HG02759 (cell line): Measurements from ENCODE around the gene PDGFB.

Source experiments
- ATAC-seq: cut with Tn5 transposase; IDR thresholded peaks from one replicate; pipeline ENCODE4 v1.9.1; 2021; ENCODE audit warnings: mild to moderate bottlenecking, moderate library complexity; ENCODE audit not compliant: unreplicated experiment

The PDGFB gene

GRCh38 chr22:39178206-39179111 lies 66.3 kb downstream of the PDGFB start:
- ATAC-seq, result no peak

- ATAC-seq, result no peak
Observed at GRCh38 chr22:39177791-39178190, 67.0 kb downstream of the PDGFB start.

DNA sequence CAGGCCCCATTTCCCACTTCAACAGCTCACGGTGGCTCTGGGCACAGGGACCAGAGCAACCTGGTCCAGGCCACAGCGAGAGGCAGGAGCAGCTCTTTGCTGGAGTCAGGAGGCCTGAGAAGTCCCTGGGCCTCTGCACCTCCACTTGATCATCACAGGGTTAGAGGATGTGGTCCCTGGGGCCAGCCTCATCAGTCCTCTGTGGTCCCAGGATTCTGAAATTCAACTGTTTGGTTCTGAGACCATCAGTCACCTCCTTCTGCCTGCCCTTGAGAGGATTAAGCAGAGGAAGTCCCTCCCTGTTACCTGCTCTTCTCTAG lies 67.4 kb downstream of the PDGFB start:
- no peak for ATAC-seq

GRCh38 chr22:39176714-39177455 lies 67.9 kb downstream of the PDGFB start:
- ATAC-seq, result no peak

DNA sequence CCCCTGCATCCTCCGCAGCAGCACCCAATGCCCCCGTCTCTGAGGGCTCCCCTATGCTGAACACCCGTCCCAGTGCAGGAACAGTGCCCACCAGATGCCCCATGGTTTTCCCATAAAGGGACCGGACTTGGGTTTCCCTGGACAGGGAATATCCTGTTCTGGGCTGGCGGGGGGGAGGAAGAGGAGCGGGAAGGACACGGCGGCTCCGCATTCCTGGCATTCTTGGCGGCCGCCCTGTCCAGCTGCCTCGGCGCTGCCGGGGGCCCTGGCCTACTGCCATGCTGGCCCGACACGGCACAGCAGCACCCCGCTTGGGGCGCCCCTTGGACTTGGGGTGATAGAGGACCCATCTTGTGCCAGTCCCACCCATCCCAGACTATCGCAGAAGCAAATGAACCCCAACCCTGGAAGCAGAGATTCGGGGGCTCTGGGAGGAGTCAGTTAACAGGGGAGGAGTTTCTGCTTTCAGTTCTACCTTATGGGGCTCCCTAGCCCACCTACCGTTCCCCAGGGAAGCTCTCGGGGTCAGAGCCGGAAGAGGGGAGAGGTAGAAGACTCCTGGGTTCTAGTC lies 68.6 kb downstream of the PDGFB start:
- no peak for ATAC-seq

- ATAC-seq, result no peak
Observed at GRCh38 chr22:39175353-39176142, 69.2 kb downstream of the PDGFB start.

- no peak for ATAC-seq
Observed at GRCh38 chr22:39174498-39175352, 70.1 kb downstream of the PDGFB start.

DNA sequence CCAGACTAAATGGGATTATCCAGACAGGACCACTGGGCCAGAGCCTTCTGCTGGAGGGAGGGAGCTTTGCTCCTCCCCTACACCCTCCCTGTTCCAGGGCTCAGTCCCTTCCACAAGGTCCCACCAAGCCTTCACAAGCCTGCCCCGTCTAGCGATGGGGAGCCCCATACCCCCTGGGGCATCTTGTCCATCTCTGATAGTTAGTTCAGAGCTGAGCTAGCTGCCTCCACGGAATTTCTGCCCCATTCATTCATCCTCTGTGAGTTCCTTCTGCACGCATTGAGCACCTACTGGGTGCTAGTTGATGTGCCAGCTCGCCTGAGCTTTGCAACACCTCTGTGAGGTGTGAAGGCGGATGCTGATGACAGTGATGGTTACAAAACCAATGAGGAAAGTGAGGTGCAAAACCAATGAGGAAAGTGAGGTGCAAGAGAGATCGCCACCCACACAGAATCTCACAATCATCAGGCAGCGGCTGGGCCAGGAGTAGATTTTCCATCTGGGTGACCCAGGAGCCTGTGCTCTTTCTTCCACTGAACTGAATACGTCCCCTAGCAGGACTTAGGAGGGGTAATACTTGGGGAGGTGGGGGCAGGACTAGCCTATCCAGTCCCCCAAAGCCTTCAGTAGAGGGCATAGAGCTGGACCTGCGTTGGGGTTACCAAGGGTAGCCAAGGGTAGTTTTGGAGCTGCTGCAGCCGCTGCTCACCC lies 70.8 kb downstream of the PDGFB start:
- no peak for ATAC-seq
